Measurements from ENCODE around the gene SUSD4.
"Not testable (repeated sequence)": the region's sequence is repeated elsewhere in the genome, so short reads cannot be mapped to it uniquely, and the experiment has no call there.

The SUSD4 gene

DNA sequence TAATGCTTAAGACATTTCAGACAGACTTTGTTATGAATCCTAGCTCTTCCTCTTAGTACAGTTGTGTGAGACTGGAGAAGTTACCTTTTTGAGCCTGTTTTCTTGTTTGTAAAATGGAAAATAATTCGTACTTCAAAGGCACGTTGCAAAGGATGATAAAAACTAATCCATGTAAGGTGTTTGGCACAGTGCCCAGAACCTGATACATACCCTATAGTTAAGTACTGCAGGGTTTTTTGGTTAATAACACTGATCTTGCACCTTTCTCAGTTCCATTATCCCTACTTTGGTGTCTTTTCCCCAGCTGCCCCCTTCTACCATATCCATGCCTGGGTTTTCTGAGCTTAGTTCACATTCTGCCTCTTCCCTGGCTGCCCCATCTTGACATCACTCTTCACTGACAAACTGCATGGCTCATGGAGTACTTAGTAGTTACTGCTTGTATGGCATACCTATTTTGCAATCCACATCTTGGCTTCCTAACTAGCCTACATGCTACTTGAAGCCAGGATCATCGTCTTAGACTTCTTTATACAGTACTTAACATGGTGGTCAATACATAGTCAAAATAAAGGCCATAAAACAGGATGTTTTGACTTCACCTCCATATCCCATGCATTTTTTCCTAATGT is 39.3 kb upstream of the SUSD4 start:
- TF ChIP-seq, protein P1, sequence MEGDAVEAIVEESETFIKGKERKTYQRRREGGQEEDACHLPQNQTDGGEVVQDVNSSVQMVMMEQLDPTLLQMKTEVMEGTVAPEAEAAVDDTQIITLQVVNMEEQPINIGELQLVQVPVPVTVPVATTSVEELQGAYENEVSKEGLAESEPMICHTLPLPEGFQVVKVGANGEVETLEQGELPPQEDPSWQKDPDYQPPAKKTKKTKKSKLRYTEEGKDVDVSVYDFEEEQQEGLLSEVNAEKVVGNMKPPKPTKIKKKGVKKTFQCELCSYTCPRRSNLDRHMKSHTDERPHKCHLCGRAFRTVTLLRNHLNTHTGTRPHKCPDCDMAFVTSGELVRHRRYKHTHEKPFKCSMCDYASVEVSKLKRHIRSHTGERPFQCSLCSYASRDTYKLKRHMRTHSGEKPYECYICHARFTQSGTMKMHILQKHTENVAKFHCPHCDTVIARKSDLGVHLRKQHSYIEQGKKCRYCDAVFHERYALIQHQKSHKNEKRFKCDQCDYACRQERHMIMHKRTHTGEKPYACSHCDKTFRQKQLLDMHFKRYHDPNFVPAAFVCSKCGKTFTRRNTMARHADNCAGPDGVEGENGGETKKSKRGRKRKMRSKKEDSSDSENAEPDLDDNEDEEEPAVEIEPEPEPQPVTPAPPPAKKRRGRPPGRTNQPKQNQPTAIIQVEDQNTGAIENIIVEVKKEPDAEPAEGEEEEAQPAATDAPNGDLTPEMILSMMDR (IDR thresholded peaks at IDR 0.05; ENCODE audit: low read length, missing control alignments): no peak
- peak; percentile 11 for DNase-seq (ENCODE audit: low read depth)
- H3K4me3 ChIP-seq (replicated peaks; ENCODE audit: low read depth, low read length): no peak overlapping the region

DNA sequence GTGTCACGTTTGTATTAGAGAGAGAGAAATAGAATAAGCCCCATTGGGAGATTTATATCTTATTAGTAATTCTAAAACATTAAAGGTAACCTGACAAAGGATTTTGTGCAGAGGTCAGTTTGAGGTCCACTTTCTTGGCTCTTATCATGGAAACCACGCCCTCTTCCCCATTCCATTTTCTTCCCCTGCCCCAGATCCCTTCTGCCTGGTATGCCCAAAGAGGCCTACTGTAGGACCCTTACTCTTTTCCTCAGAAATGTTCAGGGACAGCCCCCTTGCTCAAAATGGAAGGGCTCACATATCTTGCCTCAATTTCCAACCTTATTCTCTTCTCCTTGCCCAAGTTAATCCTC is 38.8 kb upstream of the SUSD4 start:
- H3K4me3 ChIP-seq (replicated peaks; ENCODE audit: low read depth, low read length): no peak overlapping the region
- DNase-seq (ENCODE audit: low read depth): no peak
- TF ChIP-seq, protein P1 (IDR thresholded peaks at IDR 0.05; ENCODE audit: low read length, missing control alignments): no peak

DNA sequence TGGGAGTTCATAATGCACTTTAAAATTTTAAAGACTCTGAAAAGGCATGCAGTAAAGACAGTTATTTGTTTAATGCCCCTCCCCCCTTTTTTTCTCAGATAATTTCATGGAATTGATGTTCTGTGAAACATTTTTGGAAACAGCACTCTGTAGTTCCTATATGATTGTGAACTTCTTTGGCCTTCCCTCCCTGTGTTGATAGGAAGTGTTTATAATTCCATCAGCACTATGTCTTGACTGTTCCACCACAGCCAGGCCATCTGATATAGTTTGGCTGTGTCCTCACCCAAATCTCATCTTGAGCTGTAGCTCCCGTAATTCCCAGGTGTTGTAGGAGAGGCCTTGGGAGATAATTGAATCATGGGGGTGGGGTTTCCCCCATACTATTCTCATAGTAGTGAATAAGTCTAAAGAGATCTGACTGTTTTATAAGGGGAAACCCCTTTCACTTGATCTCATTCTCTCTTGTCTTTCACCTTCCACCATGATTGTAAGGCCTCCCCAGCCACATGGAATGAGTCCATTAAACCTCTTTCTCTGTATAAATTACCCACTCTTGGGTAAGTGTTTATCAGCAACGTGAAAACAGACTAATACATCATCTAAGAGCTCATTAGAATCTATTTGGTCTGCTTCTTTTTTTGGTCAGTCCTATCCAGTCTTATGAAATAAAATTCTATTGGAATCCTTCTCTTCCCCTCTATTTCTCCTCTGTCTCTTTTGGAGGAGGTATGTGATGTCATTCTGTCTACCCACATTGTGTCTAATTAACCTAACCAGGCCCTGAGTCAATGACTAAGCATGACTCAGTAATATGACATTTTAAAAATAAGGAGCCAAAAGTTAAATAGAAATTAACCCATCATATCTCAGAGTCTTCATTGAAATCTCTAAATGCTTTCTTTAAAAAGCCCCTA is 38.2 kb upstream of the SUSD4 start:
- DNase-seq (ENCODE audit: low read depth): peak; percentile 53

DNA sequence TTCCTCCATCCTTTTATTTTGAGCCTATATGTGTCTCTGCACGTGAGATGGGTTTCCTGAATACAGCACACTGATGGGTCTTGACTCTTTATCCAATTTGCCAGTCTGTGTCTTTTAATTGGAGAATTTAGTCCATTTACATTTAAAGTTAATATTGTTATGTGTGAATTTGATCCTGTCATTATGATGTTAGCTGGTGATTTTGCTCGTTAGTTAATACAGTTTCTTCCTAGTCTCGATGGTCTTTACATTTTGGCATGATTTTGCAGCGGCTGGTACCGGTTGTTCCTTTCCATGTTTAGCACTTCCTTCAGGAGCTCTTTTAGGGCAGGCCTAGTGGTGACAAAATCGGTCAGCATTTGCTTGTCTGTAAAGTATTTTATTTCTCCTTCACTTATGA is 35.4 kb upstream of the SUSD4 start:
- not testable (repeated sequence) for H3K4me3 ChIP-seq (replicated peaks; ENCODE audit: low read depth, low read length); DNase-seq (ENCODE audit: low read depth)

More for the DNA sequence above, 38.2 kb upstream of the SUSD4 start:
- no peak overlapping the region for H3K4me3 ChIP-seq (replicated peaks; ENCODE audit: low read depth, low read length)
- TF ChIP-seq, protein P1 (IDR thresholded peaks at IDR 0.05; ENCODE audit: low read length, missing control alignments): no peak

DNA sequence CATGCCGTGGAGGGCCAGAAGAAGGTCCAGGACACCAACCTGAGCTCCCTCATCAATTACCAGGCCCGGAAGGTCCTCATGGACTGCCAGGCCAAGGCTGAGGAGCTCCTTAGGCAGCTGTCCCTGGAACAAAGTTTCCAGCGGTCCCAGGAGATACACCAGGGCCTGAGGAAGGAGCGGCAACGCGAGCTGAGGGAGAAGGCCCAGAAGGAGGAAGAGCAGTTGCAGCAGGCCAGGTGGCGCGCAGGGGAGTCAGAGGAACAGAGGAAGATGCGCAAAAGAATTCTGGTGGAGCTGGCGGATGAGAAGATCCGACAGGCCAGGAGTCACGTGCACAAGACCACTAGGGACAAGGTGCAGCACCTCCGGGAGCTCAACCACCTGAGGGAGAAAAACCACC is 30.7 kb upstream of the SUSD4 start:
- DNase-seq (ENCODE audit: low read depth): no peak
- no peak overlapping the region for H3K4me3 ChIP-seq (replicated peaks; ENCODE audit: low read depth, low read length)
- TF ChIP-seq, protein P1 (IDR thresholded peaks at IDR 0.05; ENCODE audit: low read length, missing control alignments): no peak

DNA sequence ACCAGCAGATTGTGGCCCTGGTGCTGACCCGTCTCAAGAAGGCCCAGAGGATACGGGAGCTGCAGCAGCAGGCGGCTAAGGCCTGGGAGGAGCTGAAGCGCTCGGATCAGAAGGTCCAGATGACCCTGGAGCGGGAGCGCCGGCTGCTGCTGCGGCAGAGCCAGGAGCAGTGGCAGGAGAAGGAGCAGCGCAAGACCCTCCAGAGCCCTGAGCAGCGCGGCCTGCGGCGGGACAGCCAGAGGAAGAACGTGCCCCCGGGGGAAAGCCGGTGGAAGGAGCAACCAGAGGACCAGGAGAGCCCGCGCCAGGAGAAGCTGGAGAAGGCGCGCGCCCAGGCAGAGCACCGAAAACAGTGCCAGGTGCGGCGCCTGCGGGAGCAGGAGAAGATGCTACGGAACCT is 30.3 kb upstream of the SUSD4 start:
- DNase-seq (ENCODE audit: low read depth): no peak
- no peak overlapping the region for H3K4me3 ChIP-seq (replicated peaks; ENCODE audit: low read depth, low read length)
- TF ChIP-seq, protein P1 (IDR thresholded peaks at IDR 0.05; ENCODE audit: low read length, missing control alignments): no peak

DNA sequence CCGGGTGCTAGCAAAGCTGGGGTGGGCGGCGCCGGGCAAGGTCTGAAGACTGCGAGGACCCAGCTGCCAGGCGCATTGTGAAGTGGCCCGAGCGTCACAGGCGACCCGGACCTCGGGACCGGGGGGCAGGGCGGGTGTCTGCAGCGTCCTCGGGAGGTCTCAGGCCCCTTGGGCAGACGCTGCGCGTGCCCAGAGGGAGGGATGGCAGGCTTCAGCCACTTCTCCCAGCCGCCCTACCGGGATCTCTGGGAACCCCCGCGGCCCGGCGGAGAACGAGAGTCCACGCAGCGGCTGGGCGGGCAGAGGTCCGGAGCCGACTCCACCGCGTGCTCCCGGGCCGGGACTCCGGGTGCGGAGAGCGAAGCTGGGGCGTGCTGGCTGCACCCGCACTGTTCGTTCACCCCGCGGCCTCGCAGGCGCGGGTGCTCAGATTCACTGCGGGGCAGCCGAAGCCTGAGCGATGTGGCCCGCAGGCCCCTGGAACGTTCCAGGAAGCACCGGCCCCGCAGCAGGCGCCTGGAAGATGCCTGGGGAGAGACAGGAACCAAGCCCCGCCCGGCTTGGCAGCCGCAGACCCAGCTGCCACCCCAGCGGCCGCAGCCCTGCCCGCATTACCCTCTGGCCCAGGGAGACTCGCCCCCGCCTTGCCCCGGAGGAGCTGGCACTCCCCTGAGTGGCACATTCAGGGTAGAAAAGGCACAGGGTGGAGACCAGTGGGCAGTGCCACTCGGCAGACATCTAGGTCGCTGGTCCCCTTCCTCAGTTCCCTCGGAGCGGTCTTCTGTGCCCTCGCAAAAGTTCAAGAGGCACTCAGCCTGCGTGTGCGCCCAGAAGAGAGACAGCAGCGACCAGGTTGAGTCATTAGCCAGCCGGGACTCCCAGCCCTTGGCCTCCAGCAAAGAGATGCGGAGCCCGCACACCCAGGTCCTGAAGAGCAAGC is 29.6 kb upstream of the SUSD4 start, which contains the start of gene CCDC185:
TSS of gene CCDC185 (plus strand) at position 141 of the 940 bp plus-strand sequence. CDS start at position 202, 61 bp downstream.
- TF ChIP-seq, protein P1 (IDR thresholded peaks at IDR 0.05; ENCODE audit: low read length, missing control alignments): no peak
- DNase-seq (ENCODE audit: low read depth): no peak
- no peak within 1 kb of the TSS for H3K4me3 ChIP-seq (replicated peaks; ENCODE audit: low read depth, low read length)

Data from fibroblast of pulmonary artery (primary cell).